DOHH2 (cell line): ENCODE data around the gene LARGE1.

ENCODE experiments used
- EZH2phosphoT487 ChIP-seq: fragments of 200-600 bp; sonication (generic); IDR thresholded peaks from 2 replicates; pipeline ENCODE4 v1.6.1; 2017; ENCODE audit warnings: borderline replicate concordance, mild to moderate bottlenecking, antibody characterized with exemption, low read length, moderate library complexity, mixed read lengths
- TF ChIP-seq, protein P1 (sequence below): fragments of 200-600 bp; sonication (generic); IDR thresholded peaks from one replicate; pipeline ENCODE4 v1.5.1; 2014; ENCODE audit warnings: antibody characterized with exemption, mild to moderate bottlenecking, low read depth, low read length; ENCODE audit not compliant: poor library complexity, severe bottlenecking

DNA sequence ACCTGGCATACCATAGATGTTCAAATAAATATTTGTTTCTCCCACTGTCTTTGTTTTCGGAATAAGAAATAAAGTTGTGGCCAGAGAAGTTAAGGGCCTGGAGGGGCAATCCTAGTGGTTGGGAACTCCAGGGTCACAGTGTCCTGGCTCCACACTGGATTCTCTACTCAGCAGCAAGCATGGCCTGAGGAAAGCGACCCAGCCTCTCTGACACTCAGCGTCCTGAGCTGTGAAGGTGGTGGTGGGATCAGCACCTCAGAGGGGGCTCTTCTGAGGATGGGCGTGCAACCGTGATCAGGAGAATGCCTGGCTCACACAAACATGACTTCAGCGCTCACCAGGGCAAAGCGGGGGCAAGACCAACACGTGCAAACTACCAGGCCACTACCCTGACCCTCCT is 59.9 kb downstream of the LARGE1 start:
- TF ChIP-seq, protein P1, sequence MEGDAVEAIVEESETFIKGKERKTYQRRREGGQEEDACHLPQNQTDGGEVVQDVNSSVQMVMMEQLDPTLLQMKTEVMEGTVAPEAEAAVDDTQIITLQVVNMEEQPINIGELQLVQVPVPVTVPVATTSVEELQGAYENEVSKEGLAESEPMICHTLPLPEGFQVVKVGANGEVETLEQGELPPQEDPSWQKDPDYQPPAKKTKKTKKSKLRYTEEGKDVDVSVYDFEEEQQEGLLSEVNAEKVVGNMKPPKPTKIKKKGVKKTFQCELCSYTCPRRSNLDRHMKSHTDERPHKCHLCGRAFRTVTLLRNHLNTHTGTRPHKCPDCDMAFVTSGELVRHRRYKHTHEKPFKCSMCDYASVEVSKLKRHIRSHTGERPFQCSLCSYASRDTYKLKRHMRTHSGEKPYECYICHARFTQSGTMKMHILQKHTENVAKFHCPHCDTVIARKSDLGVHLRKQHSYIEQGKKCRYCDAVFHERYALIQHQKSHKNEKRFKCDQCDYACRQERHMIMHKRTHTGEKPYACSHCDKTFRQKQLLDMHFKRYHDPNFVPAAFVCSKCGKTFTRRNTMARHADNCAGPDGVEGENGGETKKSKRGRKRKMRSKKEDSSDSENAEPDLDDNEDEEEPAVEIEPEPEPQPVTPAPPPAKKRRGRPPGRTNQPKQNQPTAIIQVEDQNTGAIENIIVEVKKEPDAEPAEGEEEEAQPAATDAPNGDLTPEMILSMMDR = no peak
- no peak for TF ChIP-seq EZH2phosphoT487
